HG03521 (cell line): Measurements from ENCODE around the gene KCND1.

ENCODE experiments used
- ATAC-seq: cut with Tn5 transposase; IDR thresholded peaks from one replicate; pipeline ENCODE4 v1.9.1; 2021; ENCODE audit warnings: mild to moderate bottlenecking, moderate library complexity; ENCODE audit not compliant: unreplicated experiment

The KCND1 gene

DNA sequence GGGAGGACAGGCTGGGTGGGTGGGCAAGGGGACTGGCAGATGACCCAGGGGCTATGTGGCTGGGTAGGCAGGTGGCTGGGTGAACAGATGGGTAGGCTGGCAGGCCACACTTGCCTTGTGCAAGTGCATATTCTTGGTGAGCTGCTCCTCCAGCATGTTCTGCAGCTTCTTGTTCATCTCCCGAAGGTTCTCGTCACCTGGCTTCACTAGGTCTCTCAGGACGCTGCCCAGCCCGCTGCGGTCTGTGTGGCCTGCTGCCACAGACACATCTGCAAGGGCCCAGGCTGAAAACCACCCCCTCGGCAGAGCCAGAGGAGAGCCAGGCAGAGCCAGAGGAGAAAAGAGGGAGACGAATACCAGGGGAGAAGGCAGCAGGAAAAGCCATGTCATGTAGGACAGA is 3.4 kb upstream of the KCND1 start:
- ATAC-seq, result no peak

DNA sequence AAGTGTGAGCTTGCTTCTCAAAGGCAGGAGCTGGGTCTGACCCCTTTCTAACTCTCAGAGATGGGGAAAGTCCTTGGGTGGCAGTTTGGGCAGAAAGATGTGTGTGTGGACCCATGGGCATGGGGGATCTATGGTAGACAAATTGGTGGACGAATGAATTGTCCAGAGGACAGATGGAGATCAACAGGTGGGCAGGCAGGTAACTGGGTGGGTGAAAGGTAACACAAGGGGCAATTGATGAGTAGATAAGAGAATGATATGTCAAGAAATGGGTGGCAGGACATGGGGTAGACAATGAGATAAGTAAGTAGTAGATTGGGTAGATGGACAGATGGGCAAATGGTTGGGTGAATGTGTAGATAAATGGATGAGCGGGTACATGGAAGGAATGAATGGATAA is 2.9 kb upstream of the KCND1 start:
- ATAC-seq, result no peak

DNA sequence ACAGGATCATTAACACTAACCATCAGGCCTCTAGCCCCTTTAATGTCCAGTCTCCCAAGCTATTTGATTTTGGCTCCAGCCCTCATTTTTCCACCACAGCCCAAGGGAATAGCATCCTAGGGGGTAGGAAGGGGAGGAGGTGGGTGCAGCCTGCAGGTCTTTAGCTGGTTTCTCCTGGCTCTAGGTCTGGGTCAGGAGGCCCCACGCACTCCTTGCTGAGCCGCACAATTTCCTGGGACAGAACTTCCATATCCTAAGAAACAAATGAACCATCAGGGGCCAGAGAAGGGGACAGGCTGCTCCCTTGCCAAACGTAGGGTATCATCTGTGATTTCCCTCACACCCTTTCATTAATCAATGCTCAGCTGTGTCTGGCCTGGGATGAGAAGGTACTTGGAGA is 2.4 kb upstream of the KCND1 start:
- no peak for ATAC-seq

DNA sequence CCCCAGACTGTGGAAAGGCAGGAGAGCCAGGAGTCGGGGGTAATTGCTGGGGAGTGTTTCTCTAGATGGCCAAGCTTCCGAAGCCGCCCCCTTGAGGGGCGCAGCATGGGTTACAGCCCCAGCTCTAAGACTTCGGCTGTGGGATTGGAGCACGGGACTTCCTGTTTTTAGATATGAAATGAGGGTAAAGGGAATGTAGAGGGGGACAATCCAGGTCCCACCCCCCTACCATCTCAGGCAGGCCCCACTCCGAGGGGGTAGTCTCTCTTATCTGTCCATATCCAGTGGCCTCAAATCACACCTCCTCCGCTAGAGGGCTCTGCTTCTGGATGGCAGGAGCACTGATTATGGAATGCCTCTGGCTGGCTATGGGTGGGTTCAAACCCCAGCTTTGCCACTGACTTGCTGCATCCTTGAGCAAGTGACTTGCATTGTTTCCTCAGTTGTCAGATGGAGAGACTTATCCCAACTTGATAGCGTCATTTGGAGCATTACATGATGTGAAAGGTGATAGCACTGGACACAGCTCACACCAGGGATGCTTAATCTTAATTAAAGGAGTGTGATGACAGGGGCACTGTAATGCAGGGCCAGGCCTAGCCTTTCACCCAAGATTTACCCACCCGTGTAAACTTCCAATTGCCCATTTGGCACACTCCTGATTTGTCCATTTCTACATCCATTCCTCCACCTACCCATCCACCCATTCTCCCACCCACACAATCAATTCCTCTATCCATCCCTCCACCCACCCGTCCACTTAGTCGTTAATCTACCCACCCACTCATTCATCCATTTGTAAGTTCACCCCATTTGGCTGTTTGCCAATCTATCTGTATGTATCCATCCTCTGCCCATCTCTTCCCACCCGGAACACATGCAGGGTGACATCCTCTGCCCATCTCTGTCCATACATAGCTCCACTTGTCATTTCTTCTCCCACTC is 848 bp upstream of the KCND1 start:
- ATAC-seq, result no peak

DNA sequence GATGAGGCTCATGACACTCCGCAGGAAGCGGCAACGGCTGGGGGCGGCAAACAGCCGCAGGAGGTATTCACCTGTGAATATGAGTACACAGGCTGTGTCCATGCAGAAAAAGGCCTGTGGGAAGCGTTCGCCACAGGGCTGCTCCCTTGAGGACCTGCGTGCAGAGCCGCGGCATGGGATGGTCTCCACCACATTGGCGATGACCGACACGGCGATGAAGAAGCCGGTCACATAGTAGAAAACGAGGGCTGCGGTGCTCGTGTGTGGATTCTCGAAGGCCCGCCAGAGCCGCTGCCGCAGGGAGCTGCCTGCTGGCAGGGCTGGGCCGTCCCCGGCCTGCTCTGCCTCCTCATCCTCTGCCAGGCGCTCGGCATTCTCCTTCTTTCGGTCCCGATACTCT is 2.2 kb downstream of the KCND1 start:
- ATAC-seq, result no peak

DNA sequence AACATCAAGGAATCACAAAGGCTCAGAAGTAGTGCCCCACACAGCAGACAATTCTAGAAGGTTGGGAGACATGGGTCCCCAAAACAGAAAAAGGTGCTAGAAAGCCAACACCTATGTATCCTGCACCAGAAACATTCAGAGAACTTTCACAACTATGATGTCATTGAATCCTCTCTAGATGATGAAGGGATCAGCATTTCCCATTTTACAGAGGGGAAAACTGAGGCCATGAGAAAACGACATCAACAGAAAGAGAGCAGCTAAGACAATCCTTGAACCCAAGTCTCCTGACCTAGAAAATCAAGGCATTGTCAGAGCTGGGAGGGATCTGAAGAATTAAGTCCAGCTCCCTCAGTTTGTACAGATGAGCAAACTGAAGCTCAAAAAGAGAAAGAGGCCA is 3.3 kb downstream of the KCND1 start:
- no peak for ATAC-seq

DNA sequence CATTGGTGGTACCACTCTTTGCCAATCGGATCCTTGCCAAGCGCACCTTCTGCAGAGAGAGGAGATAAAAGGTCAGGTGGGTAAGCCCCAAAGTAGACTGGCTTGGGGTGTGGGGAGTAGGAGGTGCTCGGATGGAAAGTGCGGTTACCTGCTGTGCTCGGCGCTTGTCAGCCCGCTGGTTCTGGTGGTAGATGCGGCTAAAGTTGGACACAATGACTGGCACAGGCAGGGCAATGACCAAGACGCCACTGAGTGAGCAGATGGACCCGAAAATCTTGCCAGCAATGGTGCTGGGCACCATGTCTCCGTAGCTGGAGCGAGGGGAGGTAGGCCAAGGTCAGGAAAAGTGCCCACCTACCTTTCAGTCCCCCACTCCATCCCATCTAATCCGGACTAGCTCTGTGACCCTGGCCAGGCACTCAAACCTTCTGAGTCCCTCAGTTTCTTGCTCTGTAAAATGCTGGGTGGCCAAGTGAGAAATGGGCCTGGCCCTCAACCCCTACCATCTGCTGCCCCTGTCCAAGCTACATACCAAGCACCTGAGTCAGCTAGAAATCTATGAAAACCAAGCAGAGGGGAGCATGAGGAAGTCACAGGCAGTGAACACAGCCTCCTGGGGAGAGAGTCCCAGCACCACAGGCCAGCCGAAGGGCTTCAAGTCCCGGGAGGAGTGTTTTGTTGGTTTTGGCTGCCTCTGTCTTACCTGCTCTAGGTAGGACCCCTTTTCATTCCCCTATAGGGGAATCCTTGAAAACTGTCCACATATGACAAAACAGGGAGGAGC is 4.7 kb downstream of the KCND1 start:
- ATAC-seq, result no peak

DNA sequence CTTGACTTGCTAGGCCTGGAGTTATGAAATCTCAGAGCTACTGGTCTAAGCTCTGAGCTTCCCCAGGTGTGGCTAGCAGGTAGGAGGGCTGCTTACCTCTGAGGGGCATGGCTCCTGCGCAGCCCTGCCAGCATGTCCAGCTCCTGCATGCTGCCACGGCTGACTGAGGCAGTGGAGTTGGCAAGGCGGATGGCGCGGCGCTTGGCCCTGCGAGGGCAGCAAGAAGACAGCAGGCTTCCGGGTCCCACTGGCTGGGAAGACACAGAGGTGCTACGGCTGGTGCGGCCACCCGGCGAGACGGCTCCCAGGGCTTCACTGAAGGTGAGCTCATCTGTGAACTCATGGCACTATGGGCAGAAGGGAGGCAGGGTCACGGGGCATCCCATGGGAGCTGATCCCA is 5.7 kb downstream of the KCND1 start:
- no peak for ATAC-seq

DNA sequence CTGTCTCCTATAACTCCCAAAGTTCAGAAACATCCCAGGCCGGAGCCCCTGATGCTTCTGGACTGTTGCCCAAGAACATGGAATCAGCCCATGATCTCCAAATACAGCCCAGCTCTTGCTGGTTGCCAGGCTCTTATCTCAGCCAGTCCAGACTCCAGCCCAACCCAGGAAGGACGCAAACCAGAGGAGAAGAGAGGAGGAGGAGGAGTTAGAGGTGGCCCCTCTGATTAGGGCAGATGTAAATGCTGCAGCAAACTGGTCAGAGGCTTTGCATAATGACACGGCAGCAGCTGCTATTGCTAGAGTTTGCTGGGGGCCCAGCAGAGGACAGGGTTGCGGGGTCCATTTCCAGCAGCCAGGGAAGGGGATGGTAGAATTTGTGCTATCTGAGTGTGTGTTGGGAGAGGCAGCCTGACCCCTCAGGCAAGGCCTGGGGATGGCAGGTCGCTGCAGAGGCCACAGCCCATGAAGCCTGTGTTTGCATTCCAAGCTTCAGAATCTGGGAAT is 10.0 kb downstream of the KCND1 start:
- no peak for ATAC-seq

DNA sequence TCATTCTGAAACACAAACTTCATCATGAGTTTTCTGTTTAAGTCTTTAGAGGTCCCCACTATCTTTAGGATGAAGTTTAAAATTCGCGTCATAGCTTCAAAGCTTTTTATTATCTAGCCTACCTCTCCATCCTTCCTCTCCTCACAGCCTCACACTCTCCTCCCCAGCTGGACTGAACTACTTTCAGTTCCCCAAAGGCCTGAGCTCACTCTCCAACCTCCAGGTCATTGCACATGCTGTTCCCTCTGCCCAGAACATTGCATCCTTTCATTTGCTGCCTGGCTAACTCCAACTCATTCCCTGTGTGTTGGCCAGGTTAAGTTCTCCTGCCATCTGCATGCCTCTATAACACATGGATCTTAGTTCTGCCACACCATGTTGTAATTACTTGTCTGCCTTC is 11.4 kb downstream of the KCND1 start:
- ATAC-seq, result no peak

DNA sequence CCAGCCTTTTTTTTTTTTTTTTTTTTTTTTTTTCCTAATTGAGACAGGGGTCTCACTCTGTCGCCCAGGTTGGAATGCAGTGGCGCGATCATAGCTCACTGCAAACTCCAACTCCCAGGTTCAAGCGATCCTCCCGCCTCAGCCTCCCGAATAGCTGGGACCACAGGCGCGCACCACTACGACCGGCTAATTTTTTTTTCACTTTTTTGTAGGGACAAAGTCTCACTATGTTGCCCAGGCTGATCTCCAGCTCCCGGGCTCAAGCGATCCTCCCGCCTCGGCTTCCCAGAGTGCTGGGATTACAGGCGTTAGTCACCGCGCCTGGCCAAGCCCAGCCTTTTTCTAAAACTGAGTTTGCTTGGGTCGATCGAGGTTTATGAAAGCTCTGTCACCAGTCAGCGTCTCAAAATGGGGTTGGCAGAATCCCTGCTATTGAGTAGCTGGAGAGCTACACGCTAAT is 13.0 kb downstream of the KCND1 start:
- no peak for ATAC-seq

DNA sequence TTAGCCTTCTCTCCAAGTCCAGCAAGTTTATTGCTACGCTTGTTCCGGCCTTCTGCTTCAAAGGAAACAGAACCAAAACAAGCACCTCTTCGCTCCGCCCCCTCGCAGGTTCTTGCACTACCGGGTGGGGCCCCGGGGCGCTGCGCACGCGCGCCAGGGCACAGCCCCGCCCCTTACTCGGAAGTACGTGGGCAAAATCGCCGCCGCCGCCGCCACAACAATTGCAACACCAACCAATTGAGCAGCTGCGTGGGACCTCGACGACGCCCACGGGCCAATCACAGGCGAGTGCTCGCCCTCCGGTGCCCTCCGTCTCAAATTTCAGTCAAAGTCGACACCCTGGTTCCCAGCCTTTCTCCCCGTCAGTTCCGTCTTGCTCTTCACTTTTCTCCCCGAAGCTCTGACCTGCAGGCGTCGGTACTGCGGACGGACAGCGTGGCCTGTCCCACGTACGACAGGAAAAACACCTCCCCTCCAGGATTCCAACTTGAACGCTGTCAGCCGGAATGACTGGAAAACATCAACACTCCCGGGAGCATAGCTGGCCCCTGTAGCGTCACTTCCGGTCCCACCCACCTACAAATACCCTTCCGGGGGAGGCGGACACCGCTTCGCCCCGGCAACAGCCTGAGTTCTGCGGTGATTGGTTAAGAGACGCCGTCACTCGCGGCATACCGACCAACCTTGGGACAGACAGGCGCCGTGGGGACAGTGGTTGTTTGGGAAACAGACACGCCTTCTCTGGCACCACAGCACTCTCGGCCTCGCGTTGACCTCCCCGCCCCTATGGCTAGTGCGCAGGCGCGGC is 13.6 kb downstream of the KCND1 start:
- peak; percentile 79 for ATAC-seq

DNA sequence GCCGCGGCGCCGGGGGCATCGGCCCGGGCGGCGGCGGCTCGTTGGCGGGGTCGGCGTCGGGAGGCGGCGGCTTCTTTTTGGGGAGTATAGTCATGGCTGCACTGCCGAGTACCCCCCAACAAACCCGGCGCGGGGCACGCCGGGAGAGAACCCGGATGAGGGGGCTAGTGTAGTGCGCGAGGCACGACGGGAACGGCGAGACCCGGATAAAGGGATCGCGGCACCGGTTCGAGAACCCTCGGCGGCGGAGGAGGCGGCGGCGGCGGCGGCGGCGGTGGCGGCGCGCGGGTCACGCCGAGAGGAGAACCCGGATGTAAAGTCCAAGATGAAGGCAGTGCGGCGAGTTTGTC is 14.2 kb downstream of the KCND1 start, which contains the start of gene OTUD5:
TSS of gene OTUD5 (minus strand) at position 131 of the 350 bp plus-strand sequence. CDS start at position 94, 37 bp downstream.
- peak; percentile 27 for ATAC-seq

DNA sequence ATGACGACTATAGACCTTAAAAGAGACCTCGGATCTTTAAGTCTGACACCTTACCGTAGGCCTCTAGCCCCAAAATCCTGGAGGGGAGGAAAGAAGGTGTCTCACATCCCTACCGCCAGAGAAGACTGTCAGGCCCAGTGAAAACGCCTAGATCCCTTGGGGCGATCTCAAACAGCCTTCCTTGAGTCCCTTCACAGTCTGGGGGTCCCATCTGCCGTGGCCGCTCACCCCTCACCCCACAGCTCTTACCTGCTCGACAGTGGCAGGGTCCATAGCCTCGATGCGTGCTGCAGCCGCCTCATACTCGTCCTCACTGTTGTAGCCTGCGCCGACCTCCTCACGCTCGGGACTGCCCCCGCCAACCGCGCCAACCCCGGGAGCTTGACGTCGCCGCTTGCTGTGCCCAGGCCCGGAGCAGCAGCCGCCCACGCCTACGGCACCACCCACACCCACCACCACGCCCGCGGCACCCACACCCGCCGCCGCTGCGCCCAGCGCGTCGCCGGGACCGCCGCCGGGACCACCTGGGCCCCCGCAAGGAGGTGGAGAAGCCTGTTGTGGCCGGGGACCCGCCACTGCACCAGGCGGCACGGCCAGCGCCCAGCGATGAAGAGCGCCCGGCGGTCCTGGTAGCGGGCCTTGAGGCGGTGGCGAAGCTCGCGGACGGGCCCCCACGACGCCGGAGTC is 14.8 kb downstream of the KCND1 start:
- peak; percentile 1 for ATAC-seq

DNA sequence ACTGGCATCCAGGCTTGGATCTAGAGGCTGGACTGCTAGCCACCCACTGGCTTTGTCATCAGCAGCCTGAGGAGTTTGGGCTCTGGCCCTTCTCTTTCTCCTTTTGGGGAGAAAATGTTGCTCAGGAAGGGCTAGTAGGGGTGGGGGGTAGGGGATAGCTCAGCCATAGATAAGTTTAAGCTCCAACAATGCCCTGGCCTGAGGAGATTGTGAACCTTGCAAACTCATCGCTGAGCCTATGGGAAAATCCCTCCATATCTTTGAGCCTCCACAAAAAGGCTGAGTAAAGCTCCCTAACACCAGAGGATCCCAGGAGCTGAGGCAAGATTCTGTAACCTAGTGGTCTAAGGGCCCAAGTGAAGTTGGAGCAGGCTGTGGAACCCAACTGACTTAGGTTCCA is 23.1 kb downstream of the KCND1 start:
- ATAC-seq, result no peak

DNA sequence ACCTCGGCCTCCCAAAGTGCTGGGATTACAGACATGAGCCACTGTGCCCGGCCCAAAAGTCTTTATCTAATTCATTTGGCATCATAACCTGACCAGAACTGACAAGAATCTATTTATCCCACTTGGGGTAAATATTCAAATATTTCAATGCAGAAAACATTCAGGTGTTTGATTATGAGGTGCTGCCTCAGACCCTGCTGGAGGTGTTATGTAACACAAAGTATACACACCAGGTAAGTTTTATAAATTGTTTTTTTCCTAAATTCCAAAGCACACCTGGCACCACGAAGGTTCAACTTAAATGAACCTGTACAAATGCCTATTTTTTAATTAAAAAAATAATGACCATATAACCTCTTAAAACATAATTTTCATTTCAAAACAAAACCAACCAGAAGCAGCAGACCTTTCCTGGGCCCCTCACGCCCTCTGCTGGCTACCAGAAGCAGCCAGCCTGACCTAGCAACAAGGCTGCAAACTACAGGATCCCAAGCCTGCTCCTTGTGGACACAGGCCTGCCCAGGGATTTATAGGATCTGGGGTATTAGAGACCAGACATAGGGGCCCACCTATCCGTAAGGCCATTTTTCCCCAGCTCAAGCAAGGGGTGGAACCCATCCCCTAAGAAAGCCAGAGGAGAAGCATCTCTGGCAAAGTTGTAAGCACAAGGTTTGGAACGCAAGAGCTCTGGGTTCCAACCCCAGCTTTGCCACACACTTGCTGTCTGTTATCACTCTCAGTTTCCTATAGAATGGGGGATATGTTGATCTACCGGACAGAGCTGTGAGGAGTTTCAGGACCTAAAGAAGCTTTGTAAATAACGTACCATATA is 25.9 kb downstream of the KCND1 start:
- ATAC-seq, result no peak

DNA sequence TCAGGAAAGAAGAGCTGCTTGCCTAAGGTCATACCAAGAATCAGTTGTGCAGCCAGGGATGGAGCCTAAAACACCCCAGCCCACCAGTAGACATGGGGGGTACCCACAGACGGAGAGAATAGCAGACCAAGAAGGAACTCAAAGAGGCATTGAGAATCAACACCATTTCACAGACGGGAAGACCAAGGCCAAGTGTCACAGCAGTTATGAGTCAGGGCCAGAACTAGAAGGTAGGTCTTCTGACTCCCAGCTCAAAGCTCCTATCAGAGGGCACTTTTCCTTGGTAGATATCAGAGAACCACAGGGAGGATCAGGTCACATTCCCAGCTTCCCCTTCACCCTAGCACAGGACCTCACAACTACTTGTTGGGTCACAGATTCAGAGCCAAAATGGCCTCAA is 28.7 kb downstream of the KCND1 start:
- ATAC-seq, result no peak

DNA sequence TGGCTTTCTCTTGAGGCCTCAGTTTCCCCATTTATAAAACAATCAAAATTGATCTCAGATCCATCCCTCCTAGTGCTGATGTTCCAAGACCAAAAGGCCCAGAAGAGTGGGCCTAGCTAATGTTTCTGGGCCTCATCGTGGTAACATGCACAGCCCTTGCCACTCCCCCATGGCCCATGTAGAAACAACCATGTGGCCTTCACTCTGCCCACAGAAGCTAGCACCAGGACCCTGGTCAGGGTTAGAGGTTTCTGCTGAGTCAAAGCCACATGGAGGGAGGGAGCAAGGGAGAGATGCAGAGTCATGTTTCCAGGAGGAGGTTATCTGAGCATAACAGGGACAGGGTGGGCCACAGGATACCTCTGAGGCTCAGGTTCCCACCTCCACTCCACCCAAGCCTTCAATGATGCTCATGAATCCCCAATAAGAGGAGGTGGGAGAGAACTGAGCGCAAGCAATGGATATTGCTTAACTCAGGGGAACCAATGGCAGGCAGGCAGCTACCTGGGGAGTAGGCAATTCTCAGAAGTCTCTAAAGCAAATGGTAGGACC is 31.2 kb downstream of the KCND1 start:
- no peak for ATAC-seq

DNA sequence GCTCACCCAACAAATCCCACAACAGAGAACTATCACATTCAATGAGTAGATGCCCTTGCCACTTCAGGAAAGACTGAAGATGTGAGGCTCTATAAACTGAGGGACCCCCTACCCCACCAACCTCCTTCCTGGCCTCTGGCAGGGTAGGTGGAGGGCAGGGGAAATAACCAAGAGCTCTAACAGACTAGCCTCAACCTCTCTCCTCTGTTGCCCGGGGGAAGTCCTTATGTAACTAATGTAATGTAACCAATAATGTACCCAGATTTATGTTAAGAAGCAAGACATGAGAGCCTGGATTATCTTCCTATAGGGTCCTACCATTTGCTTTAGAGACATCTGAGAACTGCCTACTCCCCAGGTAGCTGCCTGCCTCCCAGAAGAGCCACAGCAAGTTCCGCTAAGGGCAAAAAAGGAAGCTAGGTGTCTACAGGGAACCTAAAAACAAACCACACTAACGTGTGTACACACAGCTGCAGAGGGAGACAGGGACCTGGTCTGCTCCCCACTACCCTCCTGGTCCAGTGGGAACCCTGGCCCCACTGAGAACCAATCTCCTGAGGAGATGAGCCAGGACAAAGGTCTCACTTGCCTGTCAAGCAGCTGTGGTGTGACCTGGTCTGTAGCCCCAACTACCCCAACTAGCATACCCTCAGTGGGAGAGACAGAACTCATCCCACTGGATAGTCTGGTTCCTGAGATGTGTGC is 32.0 kb downstream of the KCND1 start:
- no peak for ATAC-seq
